Measurements from ENCODE around the gene PRKCQ.

Gene PRKCQ

GRCh38 chr10:6491841-6492609, 88.1 kb downstream of the PRKCQ start:
- Histone ChIP-seq H3K27me3 (ENCODE audit: control insufficient read depth in 5 of 5, insufficient read depth in 4 of 5, low read length in 5 of 5) (peaks cover 0 to 3% (median 0%) of the 10 kb centered on the region in 5 donors), H3K36me3 (ENCODE audit: control insufficient read depth in 5 of 5, insufficient read depth in 5 of 5, low read length in 5 of 5) (no peaks in the 10 kb centered on the region), H3K27ac (ENCODE audit: low read depth, low read length) (no peak overlapping the region), H3K4me3 (ENCODE audit: low read depth in 1 of 5, low read length in 5 of 5) (no peak overlapping the region), H3K9me3 (ENCODE audit: control insufficient read depth in 5 of 5, low read length in 5 of 5) (no peaks in the 10 kb centered on the region), H3K4me1 (ENCODE audit: control insufficient read depth in 5 of 5, insufficient read depth in 5 of 5, low read length in 5 of 5) (peaks cover 0 to 1% (median 0%) of the 10 kb centered on the region in 5 donors), H3K9ac (ENCODE audit: low read length in 5 of 5) (no peak overlapping the region)

- H3K36me3 ChIP-seq (ENCODE audit: control insufficient read depth in 5 of 5, insufficient read depth in 5 of 5, low read length in 5 of 5) = no peaks in the 10 kb centered on the region
- no peaks in the 10 kb centered on the region for H3K9me3 ChIP-seq (ENCODE audit: control insufficient read depth in 5 of 5, low read length in 5 of 5)
- H3K27ac ChIP-seq (ENCODE audit: low read depth, low read length) = no peak overlapping the region
- no peak overlapping the region for H3K9ac ChIP-seq (ENCODE audit: low read length in 5 of 5)
- H3K27me3 ChIP-seq (ENCODE audit: control insufficient read depth in 5 of 5, insufficient read depth in 4 of 5, low read length in 5 of 5) = peaks cover 0 to 3% (median 0%) of the 10 kb centered on the region in 5 donors
- H3K4me1 ChIP-seq (ENCODE audit: control insufficient read depth in 5 of 5, insufficient read depth in 5 of 5, low read length in 5 of 5) = peaks cover 0 to 1% (median 0%) of the 10 kb centered on the region in 5 donors
- H3K4me3 ChIP-seq (ENCODE audit: low read depth in 1 of 5, low read length in 5 of 5) = no peak overlapping the region
Measured at GRCh38 chr10:6490614-6491013, 89.5 kb downstream of the PRKCQ start.

DNA sequence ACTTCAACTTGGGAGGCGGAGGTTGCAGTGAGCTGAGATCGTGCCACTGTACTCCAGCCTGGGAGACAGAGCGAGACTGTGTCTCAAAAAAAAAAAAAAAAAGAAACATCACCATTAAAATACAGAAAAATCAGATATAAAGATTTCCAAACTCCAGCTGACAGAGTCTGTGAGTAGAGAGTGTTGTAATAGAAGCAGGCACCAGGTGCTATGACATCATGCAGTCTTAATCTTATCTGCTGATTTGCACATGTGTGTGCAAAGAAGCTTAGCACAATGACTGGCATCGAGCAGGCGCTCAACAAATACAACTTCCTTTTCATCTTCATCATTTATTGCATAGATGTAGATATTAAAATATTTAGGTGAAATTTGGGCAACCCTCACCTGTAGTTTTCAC, 92.2 kb downstream of the PRKCQ start:
- Histone ChIP-seq H3K4me1 (ENCODE audit: control insufficient read depth in 5 of 5, insufficient read depth in 5 of 5, low read length in 5 of 5) (peaks cover 0 to 1% (median 0%) of the 10 kb centered on the region in 5 donors), H3K9ac (ENCODE audit: low read length in 5 of 5) (no peak overlapping the region), H3K4me3 (ENCODE audit: low read depth in 1 of 5, low read length in 5 of 5) (no peak overlapping the region), H3K27me3 (ENCODE audit: control insufficient read depth in 5 of 5, insufficient read depth in 4 of 5, low read length in 5 of 5) (peaks cover 0 to 3% (median 0%) of the 10 kb centered on the region in 5 donors), H3K36me3 (ENCODE audit: control insufficient read depth in 5 of 5, insufficient read depth in 5 of 5, low read length in 5 of 5) (no peaks in the 10 kb centered on the region), H3K9me3 (ENCODE audit: control insufficient read depth in 5 of 5, low read length in 5 of 5) (no peaks in the 10 kb centered on the region), H3K27ac (ENCODE audit: low read depth, low read length) (no peak overlapping the region)

DNA sequence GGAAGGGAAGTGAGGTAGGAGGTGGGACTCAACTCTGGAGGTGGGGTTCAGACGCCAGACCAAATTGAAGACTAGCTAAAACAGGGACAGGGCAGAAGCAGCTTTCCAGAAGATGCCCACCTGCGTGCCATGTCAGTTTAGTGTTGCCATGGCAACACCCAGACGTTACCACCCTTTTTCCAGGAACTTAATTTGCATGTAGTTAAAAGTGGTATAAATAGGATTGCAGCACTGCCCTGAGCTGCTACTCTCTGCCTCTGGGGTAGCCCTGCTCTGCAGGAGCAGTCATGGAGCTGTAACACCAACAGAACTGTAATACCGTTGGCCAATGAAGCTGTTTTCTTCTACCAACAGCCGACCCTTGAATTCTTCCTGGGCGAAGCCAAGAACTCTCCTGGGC, 93.8 kb downstream of the PRKCQ start:
- Histone ChIP-seq H3K4me3 (ENCODE audit: low read depth in 1 of 5, low read length in 5 of 5) (no peak overlapping the region), H3K27me3 (ENCODE audit: control insufficient read depth in 5 of 5, insufficient read depth in 4 of 5, low read length in 5 of 5) (peaks cover 0 to 3% (median 0%) of the 10 kb centered on the region in 5 donors), H3K9me3 (ENCODE audit: control insufficient read depth in 5 of 5, low read length in 5 of 5) (no peaks in the 10 kb centered on the region), H3K36me3 (ENCODE audit: control insufficient read depth in 5 of 5, insufficient read depth in 5 of 5, low read length in 5 of 5) (no peaks in the 10 kb centered on the region), H3K27ac (ENCODE audit: low read depth, low read length) (no peak overlapping the region), H3K4me1 (ENCODE audit: control insufficient read depth in 5 of 5, insufficient read depth in 5 of 5, low read length in 5 of 5) (peaks cover 0 to 1% (median 0%) of the 10 kb centered on the region in 5 donors), H3K9ac (ENCODE audit: low read length in 5 of 5) (no peak overlapping the region)

DNA sequence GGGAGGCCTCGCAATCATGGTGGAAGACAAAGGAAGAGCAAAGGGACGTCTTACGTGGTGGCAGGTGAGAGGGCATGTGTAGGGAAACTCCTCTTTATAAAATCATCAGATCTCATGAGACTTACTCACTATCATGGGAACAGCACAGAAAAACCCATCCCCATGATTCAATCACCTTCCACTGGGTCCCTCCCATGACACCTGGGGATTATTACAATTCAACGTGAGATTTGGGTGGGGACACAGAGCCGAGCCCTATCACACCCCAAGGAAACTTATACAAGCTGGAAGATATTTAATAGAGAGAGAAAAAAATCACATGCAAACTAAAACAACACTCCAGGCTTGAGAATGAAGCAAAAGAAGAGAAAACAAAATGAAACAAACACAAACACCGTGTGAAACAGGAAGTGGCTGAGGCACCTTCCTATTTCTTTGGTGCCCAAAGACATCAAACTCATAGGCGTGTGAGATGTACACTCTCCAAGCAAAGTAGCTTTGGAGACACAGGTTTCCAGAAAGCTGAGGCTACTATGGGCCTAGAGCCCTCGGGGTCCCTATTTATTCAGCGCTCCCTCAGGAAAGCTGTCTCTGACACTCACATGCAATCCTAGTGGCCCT, 97.2 kb downstream of the PRKCQ start:
- no peak overlapping the region for H3K27ac ChIP-seq (ENCODE audit: low read depth, low read length)
- H3K9ac ChIP-seq (ENCODE audit: low read length in 5 of 5) = no peak overlapping the region
- H3K27me3 ChIP-seq (ENCODE audit: control insufficient read depth in 5 of 5, insufficient read depth in 4 of 5, low read length in 5 of 5) = no peaks in the 10 kb centered on the region
- H3K4me3 ChIP-seq (ENCODE audit: low read depth in 1 of 5, low read length in 5 of 5) = no peak overlapping the region
- no peaks in the 10 kb centered on the region for H3K4me1 ChIP-seq (ENCODE audit: control insufficient read depth in 5 of 5, insufficient read depth in 5 of 5, low read length in 5 of 5)
- no peaks in the 10 kb centered on the region for H3K36me3 ChIP-seq (ENCODE audit: control insufficient read depth in 5 of 5, insufficient read depth in 5 of 5, low read length in 5 of 5)
- no peaks in the 10 kb centered on the region for H3K9me3 ChIP-seq (ENCODE audit: control insufficient read depth in 5 of 5, low read length in 5 of 5)

DNA sequence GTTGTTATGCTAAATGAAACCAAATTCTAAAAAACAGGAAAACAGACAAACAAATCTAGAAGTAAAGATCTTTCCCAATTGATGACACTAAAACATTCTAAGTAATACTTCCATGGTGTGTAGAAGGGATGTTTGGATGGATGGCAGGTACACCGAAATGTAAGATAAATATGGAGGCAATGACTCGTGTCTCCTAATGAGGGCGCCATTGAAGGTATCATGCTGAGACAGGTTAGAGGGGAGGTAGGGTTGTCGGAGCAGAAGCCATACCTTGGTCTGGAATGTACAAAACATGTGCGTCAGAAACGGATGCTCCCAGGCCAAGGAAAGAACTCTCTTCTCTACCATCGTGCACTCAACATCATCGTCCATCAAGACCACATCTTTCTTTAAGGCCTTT, 101.4 kb downstream of the PRKCQ start:
- no peaks in the 10 kb centered on the region for H3K4me1 ChIP-seq (ENCODE audit: control insufficient read depth in 5 of 5, insufficient read depth in 5 of 5, low read length in 5 of 5)
- H3K27ac ChIP-seq (ENCODE audit: low read depth, low read length) = no peak overlapping the region
- H3K9me3 ChIP-seq (ENCODE audit: control insufficient read depth in 5 of 5, low read length in 5 of 5) = no peaks in the 10 kb centered on the region
- no peaks in the 10 kb centered on the region for H3K36me3 ChIP-seq (ENCODE audit: control insufficient read depth in 5 of 5, insufficient read depth in 5 of 5, low read length in 5 of 5)
- no peak overlapping the region for H3K4me3 ChIP-seq (ENCODE audit: low read depth in 1 of 5, low read length in 5 of 5)
- no peak overlapping the region for H3K9ac ChIP-seq (ENCODE audit: low read length in 5 of 5)
- no peaks in the 10 kb centered on the region for H3K27me3 ChIP-seq (ENCODE audit: control insufficient read depth in 5 of 5, insufficient read depth in 4 of 5, low read length in 5 of 5)

- no peaks in the 10 kb centered on the region for H3K27me3 ChIP-seq (ENCODE audit: control insufficient read depth in 5 of 5, insufficient read depth in 4 of 5, low read length in 5 of 5)
- H3K9ac ChIP-seq (ENCODE audit: low read length in 5 of 5) = no peak overlapping the region
- no peak overlapping the region for H3K4me3 ChIP-seq (ENCODE audit: low read depth in 1 of 5, low read length in 5 of 5)
- no peaks in the 10 kb centered on the region for H3K36me3 ChIP-seq (ENCODE audit: control insufficient read depth in 5 of 5, insufficient read depth in 5 of 5, low read length in 5 of 5)
- no peak overlapping the region for H3K27ac ChIP-seq (ENCODE audit: low read depth, low read length)
- no peaks in the 10 kb centered on the region for H3K4me1 ChIP-seq (ENCODE audit: control insufficient read depth in 5 of 5, insufficient read depth in 5 of 5, low read length in 5 of 5)
- no peaks in the 10 kb centered on the region for H3K9me3 ChIP-seq (ENCODE audit: control insufficient read depth in 5 of 5, low read length in 5 of 5)
Measured at GRCh38 chr10:6476989-6477388, 103.1 kb downstream of the PRKCQ start.

GRCh38 chr10:6474871-6475270, 105.2 kb downstream of the PRKCQ start:
- Histone ChIP-seq H3K4me3 (ENCODE audit: low read depth in 1 of 5, low read length in 5 of 5) (no peak overlapping the region), H3K27ac (ENCODE audit: low read depth, low read length) (no peak overlapping the region), H3K4me1 (ENCODE audit: control insufficient read depth in 5 of 5, insufficient read depth in 5 of 5, low read length in 5 of 5) (no peaks in the 10 kb centered on the region), H3K9ac (ENCODE audit: low read length in 5 of 5) (no peak overlapping the region), H3K36me3 (ENCODE audit: control insufficient read depth in 5 of 5, insufficient read depth in 5 of 5, low read length in 5 of 5) (no peaks in the 10 kb centered on the region), H3K9me3 (ENCODE audit: control insufficient read depth in 5 of 5, low read length in 5 of 5) (no peaks in the 10 kb centered on the region), H3K27me3 (ENCODE audit: control insufficient read depth in 5 of 5, insufficient read depth in 4 of 5, low read length in 5 of 5) (no peaks in the 10 kb centered on the region)

GRCh38 chr10:6473901-6474370, 106.1 kb downstream of the PRKCQ start:
- H3K36me3 ChIP-seq (ENCODE audit: control insufficient read depth in 5 of 5, insufficient read depth in 5 of 5, low read length in 5 of 5) = no peaks in the 10 kb centered on the region
- no peaks in the 10 kb centered on the region for H3K4me1 ChIP-seq (ENCODE audit: control insufficient read depth in 5 of 5, insufficient read depth in 5 of 5, low read length in 5 of 5)
- no peaks in the 10 kb centered on the region for H3K27me3 ChIP-seq (ENCODE audit: control insufficient read depth in 5 of 5, insufficient read depth in 4 of 5, low read length in 5 of 5)
- no peak overlapping the region for H3K9ac ChIP-seq (ENCODE audit: low read length in 5 of 5)
- H3K27ac ChIP-seq (ENCODE audit: low read depth, low read length) = no peak overlapping the region
- H3K4me3 ChIP-seq (ENCODE audit: low read depth in 1 of 5, low read length in 5 of 5) = no peak overlapping the region
- no peaks in the 10 kb centered on the region for H3K9me3 ChIP-seq (ENCODE audit: control insufficient read depth in 5 of 5, low read length in 5 of 5)

DNA sequence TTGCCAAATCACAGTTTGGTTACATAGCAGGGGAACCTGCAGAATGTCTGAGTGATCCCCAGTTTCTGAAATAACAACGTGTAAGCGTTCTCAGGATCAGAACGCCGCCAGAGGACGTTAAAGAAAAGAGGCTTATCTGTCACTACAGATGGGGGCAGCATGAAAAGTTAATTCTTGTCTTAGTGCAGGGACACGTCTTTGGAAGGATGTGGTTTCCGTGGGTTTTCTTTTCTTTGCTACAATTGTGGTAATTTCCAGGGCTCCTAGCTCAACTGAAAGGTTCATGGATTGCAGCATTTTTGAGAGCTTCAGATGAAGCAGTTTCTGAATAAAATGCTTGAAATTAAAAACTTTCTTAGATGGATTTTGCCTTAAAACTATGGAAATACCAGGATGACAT, 106.6 kb downstream of the PRKCQ start:
- Histone ChIP-seq H3K4me3 (ENCODE audit: low read depth in 1 of 5, low read length in 5 of 5) (no peak overlapping the region), H3K9ac (ENCODE audit: low read length in 5 of 5) (no peak overlapping the region), H3K9me3 (ENCODE audit: control insufficient read depth in 5 of 5, low read length in 5 of 5) (no peaks in the 10 kb centered on the region), H3K27me3 (ENCODE audit: control insufficient read depth in 5 of 5, insufficient read depth in 4 of 5, low read length in 5 of 5) (no peaks in the 10 kb centered on the region), H3K27ac (ENCODE audit: low read depth, low read length) (no peak overlapping the region), H3K36me3 (ENCODE audit: control insufficient read depth in 5 of 5, insufficient read depth in 5 of 5, low read length in 5 of 5) (no peaks in the 10 kb centered on the region), H3K4me1 (ENCODE audit: control insufficient read depth in 5 of 5, insufficient read depth in 5 of 5, low read length in 5 of 5) (no peaks in the 10 kb centered on the region)

Data from subcutaneous abdominal adipose tissue (tissue), 5 donors.